ENCODE measurements around the gene CNNM1. TPM values are rescaled to one million over a fixed set of nuclear protein-coding genes. Genes with fewer than 3 reads are reported as not detected.
A peak's percentile ranks its signal among the peaks of the same experiment; 100 is the strongest.

Gene CNNM1
- total RNA-seq, 1 donor from 2014 or later: 0.21 TPM

GRCh38 chr10:99411546-99411945 lies 82.4 kb downstream of the CNNM1 start:
- Mint-ChIP-seq H3K27me3 (ENCODE audit: low read depth) (no peaks in the 10 kb centered on the region), H3K9me3 (no peaks in the 10 kb centered on the region), H3K27ac (no peak overlapping the region), H3K4me3 (ENCODE audit: low read depth) (no peak overlapping the region), H3K36me3 (ENCODE audit: low read depth) (peaks cover 9% of the 10 kb centered on the region), H3K4me1 (ENCODE audit: low read depth) (peaks cover 4% of the 10 kb centered on the region)
- intact Hi-C loops (cut with micrococcal nuclease): no loop called here
- no peak for DNase-seq (ENCODE audit: low spot score)

- DNase-seq (ENCODE audit: low spot score): no peak
- no peak overlapping the region for H3K4me3 Mint-ChIP-seq (ENCODE audit: low read depth)
- H3K4me1 Mint-ChIP-seq (ENCODE audit: low read depth): peaks cover 4% of the 10 kb centered on the region
- peaks cover 7% of the 10 kb centered on the region for H3K36me3 Mint-ChIP-seq (ENCODE audit: low read depth)
- no peak overlapping the region for H3K27ac Mint-ChIP-seq
- no peaks in the 10 kb centered on the region for H3K27me3 Mint-ChIP-seq (ENCODE audit: low read depth)
- intact Hi-C loops (cut with micrococcal nuclease): no loop called here
- H3K9me3 Mint-ChIP-seq: no peaks in the 10 kb centered on the region
Observed at GRCh38 chr10:99412099-99412498, 82.9 kb downstream of the CNNM1 start.

- Mint-ChIP-seq H3K9me3 (no peaks in the 10 kb centered on the region), H3K4me3 (ENCODE audit: low read depth) (no peak overlapping the region), H3K4me1 (ENCODE audit: low read depth) (no peaks in the 10 kb centered on the region), H3K27me3 (ENCODE audit: low read depth) (no peaks in the 10 kb centered on the region), H3K36me3 (ENCODE audit: low read depth) (peaks cover 35% of the 10 kb centered on the region), H3K27ac (no peak overlapping the region)
- no peak for DNase-seq (ENCODE audit: low spot score)
- intact Hi-C loops (cut with micrococcal nuclease): no loop called here
Observed at GRCh38 chr10:99418910-99419624, 89.9 kb downstream of the CNNM1 start.

GRCh38 chr10:99419688-99420087 lies 90.5 kb downstream of the CNNM1 start:
- no peaks in the 10 kb centered on the region for H3K9me3 Mint-ChIP-seq
- H3K27me3 Mint-ChIP-seq (ENCODE audit: low read depth): no peaks in the 10 kb centered on the region
- no peak overlapping the region for H3K4me3 Mint-ChIP-seq (ENCODE audit: low read depth)
- H3K27ac Mint-ChIP-seq: no peak overlapping the region
- DNase-seq (ENCODE audit: low spot score): no peak
- no peaks in the 10 kb centered on the region for H3K4me1 Mint-ChIP-seq (ENCODE audit: low read depth)
- H3K36me3 Mint-ChIP-seq (ENCODE audit: low read depth): peaks cover 37% of the 10 kb centered on the region
- intact Hi-C loops (cut with micrococcal nuclease): no loop called here

- Mint-ChIP-seq H3K4me3 (ENCODE audit: low read depth) (no peak overlapping the region), H3K27ac (peak overlapping the region; percentile 2), H3K27me3 (ENCODE audit: low read depth) (no peaks in the 10 kb centered on the region), H3K36me3 (ENCODE audit: low read depth) (peaks cover 40% of the 10 kb centered on the region), H3K4me1 (ENCODE audit: low read depth) (no peaks in the 10 kb centered on the region), H3K9me3 (no peaks in the 10 kb centered on the region)
- no peak for DNase-seq (ENCODE audit: low spot score)
- intact Hi-C loops (cut with micrococcal nuclease): no loop called here
Observed at GRCh38 chr10:99421233-99421739, 92.1 kb downstream of the CNNM1 start.

GRCh38 chr10:99422529-99423096 lies 93.5 kb downstream of the CNNM1 start:
- DNase-seq (ENCODE audit: low spot score): no peak
- H3K27me3 Mint-ChIP-seq (ENCODE audit: low read depth): no peaks in the 10 kb centered on the region
- no peak overlapping the region for H3K4me3 Mint-ChIP-seq (ENCODE audit: low read depth)
- peaks cover 34% of the 10 kb centered on the region for H3K36me3 Mint-ChIP-seq (ENCODE audit: low read depth)
- no peaks in the 10 kb centered on the region for H3K9me3 Mint-ChIP-seq
- no peak overlapping the region for H3K27ac Mint-ChIP-seq
- intact Hi-C loops (cut with micrococcal nuclease): no loop called here
- H3K4me1 Mint-ChIP-seq (ENCODE audit: low read depth): no peaks in the 10 kb centered on the region

GRCh38 chr10:99424656-99425055 lies 95.5 kb downstream of the CNNM1 start:
- Mint-ChIP-seq H3K27me3 (ENCODE audit: low read depth) (no peaks in the 10 kb centered on the region), H3K27ac (no peak overlapping the region), H3K4me1 (ENCODE audit: low read depth) (peaks cover 6% of the 10 kb centered on the region), H3K36me3 (ENCODE audit: low read depth) (peaks cover 18% of the 10 kb centered on the region), H3K9me3 (no peaks in the 10 kb centered on the region), H3K4me3 (ENCODE audit: low read depth) (no peak overlapping the region)
- no peak for DNase-seq (ENCODE audit: low spot score)
- intact Hi-C loops (cut with micrococcal nuclease): no loop called here

GRCh38 chr10:99425204-99425603 lies 96.0 kb downstream of the CNNM1 start:
- no peak overlapping the region for H3K27ac Mint-ChIP-seq
- H3K4me1 Mint-ChIP-seq (ENCODE audit: low read depth): peaks cover 9% of the 10 kb centered on the region
- no peak for DNase-seq (ENCODE audit: low spot score)
- no peaks in the 10 kb centered on the region for H3K27me3 Mint-ChIP-seq (ENCODE audit: low read depth)
- H3K9me3 Mint-ChIP-seq: no peaks in the 10 kb centered on the region
- intact Hi-C loops (cut with micrococcal nuclease): no loop called here
- no peak overlapping the region for H3K4me3 Mint-ChIP-seq (ENCODE audit: low read depth)
- H3K36me3 Mint-ChIP-seq (ENCODE audit: low read depth): peaks cover 15% of the 10 kb centered on the region

- Mint-ChIP-seq H3K27me3 (ENCODE audit: low read depth) (no peaks in the 10 kb centered on the region), H3K4me3 (ENCODE audit: low read depth) (no peak overlapping the region), H3K4me1 (ENCODE audit: low read depth) (peaks cover 13% of the 10 kb centered on the region), H3K9me3 (no peaks in the 10 kb centered on the region), H3K27ac (no peak overlapping the region), H3K36me3 (ENCODE audit: low read depth) (peaks cover 10% of the 10 kb centered on the region)
- DNase-seq (ENCODE audit: low spot score): no peak
- intact Hi-C loops (cut with micrococcal nuclease): no loop called here
Observed at GRCh38 chr10:99426689-99427088, 97.5 kb downstream of the CNNM1 start.

GRCh38 chr10:99427566-99428190 lies 98.5 kb downstream of the CNNM1 start:
- peaks cover 20% of the 10 kb centered on the region for H3K4me1 Mint-ChIP-seq (ENCODE audit: low read depth)
- intact Hi-C loops (cut with micrococcal nuclease): no loop called here
- peaks cover 10% of the 10 kb centered on the region for H3K36me3 Mint-ChIP-seq (ENCODE audit: low read depth)
- H3K27me3 Mint-ChIP-seq (ENCODE audit: low read depth): no peaks in the 10 kb centered on the region
- H3K4me3 Mint-ChIP-seq (ENCODE audit: low read depth): no peak overlapping the region
- DNase-seq (ENCODE audit: low spot score): no peak
- no peak overlapping the region for H3K27ac Mint-ChIP-seq
- H3K9me3 Mint-ChIP-seq: no peaks in the 10 kb centered on the region

GRCh38 chr10:99429517-99430095 lies 100.5 kb downstream of the CNNM1 start:
- H3K27ac Mint-ChIP-seq: peak overlapping the region; percentile 84
- peaks cover 24% of the 10 kb centered on the region for H3K4me1 Mint-ChIP-seq (ENCODE audit: low read depth)
- H3K36me3 Mint-ChIP-seq (ENCODE audit: low read depth): peaks cover 9% of the 10 kb centered on the region
- no peak for DNase-seq (ENCODE audit: low spot score)
- peak overlapping the region; percentile 100 for H3K4me3 Mint-ChIP-seq (ENCODE audit: low read depth)
- no peaks in the 10 kb centered on the region for H3K9me3 Mint-ChIP-seq
- intact Hi-C loops (cut with micrococcal nuclease): loop anchor here (1.0 to 10.0 kb wide), 6 partner anchors 125 to 1633 kb away; partner anchors contain the start of genes COX15, CUTC, ENTPD7 and HPS1
- H3K27me3 Mint-ChIP-seq (ENCODE audit: low read depth): no peaks in the 10 kb centered on the region

GRCh38 chr10:99430116-99430450 lies 100.9 kb downstream of the CNNM1 start:
- Mint-ChIP-seq H3K9me3 (no peaks in the 10 kb centered on the region), H3K36me3 (ENCODE audit: low read depth) (peaks cover 4% of the 10 kb centered on the region), H3K27ac (peak overlapping the region; percentile 84), H3K27me3 (ENCODE audit: low read depth) (no peaks in the 10 kb centered on the region), H3K4me1 (ENCODE audit: low read depth) (peaks cover 25% of the 10 kb centered on the region), H3K4me3 (ENCODE audit: low read depth) (peak overlapping the region; percentile 100)
- intact Hi-C loops (cut with micrococcal nuclease): loop anchor here (1.0 to 10.0 kb wide), 6 partner anchors 125 to 1632 kb away; partner anchors contain the start of genes COX15, CUTC, ENTPD7 and HPS1
- DNase-seq (ENCODE audit: low spot score): no peak
